Inflammatory macrophage (primary cell): ENCODE results near the gene MYLK2.

Experiments used
- DNase-seq, 2 donors: peaks; one replicate each; pipeline ENCODE4 v3.0.0-alpha.2; 2020 to 2022

The MYLK2 gene

GRCh38 chr20:31836853-31837608 is 17.9 kb downstream of the MYLK2 start:
- DNase-seq: no peak

GRCh38 chr20:31837896-31838397 is 18.8 kb downstream of the MYLK2 start:
- peak; percentile 47 to 65 for DNase-seq

DNA sequence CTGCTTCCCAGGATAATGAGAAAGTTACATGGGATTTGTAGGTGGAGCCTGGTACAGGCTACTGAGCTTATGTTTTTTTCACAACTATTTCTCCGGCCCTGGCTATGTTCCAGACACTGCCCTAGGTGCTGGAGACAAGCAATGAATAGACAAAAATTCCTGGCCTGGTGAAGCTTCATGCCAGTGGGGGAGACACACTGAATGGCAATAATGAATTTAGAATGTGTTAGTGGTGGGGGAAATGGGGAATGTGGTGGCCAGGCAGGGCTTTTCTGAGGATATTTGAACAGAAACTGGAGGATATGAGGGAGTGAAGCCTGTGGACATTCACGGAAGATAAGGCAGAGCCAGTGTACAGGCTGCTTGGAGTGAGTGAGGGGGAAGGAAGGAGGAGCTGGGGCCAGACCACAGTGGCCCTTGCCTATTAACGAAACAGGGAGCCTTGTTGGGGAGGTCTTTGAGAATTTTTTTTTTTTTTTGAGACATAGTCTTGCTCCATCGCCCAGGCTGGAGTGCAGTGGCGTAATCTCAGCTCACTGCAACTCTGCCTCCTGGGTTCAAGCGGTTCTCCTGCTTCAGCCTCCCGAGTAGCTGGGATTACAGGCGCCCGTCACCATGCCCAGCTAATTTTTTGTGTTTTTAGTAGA is 19.6 kb downstream of the MYLK2 start:
- DNase-seq: no peak

- no peak for DNase-seq
Observed at GRCh38 chr20:31839782-31840487, 20.8 kb downstream of the MYLK2 start.

DNA sequence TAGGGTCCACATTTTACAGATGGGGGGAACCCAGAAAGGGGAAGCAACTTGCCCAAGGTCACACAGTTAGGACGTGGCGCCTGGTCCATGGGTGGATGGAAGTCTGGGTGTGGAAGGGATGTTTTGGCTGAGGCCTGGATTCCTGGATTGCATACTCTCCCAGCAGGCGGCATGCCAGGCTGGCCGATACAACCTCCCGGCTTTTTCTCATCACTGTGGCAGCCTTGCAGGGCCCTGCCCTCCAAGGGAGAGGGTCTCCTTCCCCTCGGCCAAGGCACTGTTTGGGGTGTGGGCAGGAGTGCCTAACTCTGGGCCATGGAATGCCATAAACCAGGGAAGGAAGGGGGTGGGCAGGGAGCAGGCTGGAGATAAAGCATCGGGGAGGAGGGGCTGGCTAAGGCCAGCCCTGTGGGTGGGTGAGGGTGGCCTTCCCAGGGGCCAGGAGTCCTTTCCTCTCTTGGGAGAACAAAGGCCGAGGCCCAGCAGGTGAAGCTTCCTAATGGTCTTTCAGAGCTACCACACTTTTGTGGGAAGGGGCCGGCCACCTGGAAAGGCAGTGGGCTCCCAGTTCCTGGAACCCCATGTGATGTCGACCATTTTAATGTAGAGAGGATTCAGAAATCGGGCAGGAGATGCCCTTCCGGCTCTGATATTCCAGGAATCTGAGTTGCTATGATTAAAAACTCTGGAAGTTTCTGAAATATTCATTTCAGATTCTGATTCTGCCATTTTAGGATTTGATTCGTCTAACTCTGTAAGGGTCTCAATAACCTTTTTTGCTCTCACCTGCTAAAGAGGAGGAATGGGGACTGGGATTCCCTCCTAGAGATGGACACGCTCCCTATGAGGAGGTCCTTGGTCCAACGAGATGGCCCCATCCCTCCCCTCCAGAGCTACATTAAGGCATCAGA is 22.0 kb downstream of the MYLK2 start:
- DNase-seq: no peak

DNA sequence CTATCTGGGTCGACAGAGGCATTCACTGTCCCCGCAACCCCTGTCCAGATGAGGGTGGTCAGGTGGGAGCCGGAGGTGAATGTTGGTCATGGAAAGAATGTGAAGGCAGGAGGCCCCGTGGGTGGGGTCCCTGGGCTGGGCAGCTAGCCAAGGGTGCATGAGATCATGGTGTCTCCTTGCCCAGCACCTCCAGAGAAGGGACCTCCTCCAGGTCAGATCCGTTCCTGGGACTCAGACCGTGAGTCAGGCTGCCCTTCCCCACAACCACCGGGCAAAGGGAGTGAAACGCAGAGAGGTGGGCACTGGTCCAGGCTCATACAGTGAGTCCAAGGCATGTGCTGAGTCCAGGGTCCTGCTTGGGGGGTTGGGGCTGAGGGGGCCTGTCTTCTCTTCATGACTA is 22.8 kb downstream of the MYLK2 start:
- DNase-seq: no peak

GRCh38 chr20:31842471-31843157 is 23.5 kb downstream of the MYLK2 start:
- no peak for DNase-seq

DNA sequence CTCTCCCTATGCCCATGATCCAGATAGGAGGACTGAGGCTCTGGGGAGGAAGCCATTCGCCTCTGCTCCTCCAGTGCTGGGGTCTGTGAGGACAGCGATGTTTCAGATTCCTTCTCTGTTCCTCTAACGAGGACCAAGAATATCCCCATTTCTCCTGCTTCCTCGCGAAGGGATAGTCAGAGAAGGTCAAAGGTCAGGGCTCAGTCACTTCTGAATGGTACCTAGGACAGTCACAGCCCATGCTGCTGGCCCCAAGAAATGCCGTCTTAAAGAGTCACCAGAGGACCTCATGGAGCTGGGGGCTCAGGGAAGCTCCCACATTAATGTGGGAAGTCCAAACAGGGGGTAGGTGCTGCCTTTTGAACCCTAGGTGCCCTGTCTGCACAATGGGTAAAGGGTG is 24.1 kb downstream of the MYLK2 start:
- DNase-seq: no peak

- no peak for DNase-seq
Observed at GRCh38 chr20:31843881-31844280, 24.7 kb downstream of the MYLK2 start.

- no peak for DNase-seq
Observed at GRCh38 chr20:31844737-31845299, 25.7 kb downstream of the MYLK2 start.

- no peak for DNase-seq
Observed at GRCh38 chr20:31845300-31845863, 26.2 kb downstream of the MYLK2 start, which contains the start of gene FOXS1. TSS of gene FOXS1 (minus strand) at chr20:31845604. CDS start at chr20:31845542, 62 bp downstream.

GRCh38 chr20:31846793-31847138 is 27.6 kb downstream of the MYLK2 start:
- DNase-seq: no peak

DNA sequence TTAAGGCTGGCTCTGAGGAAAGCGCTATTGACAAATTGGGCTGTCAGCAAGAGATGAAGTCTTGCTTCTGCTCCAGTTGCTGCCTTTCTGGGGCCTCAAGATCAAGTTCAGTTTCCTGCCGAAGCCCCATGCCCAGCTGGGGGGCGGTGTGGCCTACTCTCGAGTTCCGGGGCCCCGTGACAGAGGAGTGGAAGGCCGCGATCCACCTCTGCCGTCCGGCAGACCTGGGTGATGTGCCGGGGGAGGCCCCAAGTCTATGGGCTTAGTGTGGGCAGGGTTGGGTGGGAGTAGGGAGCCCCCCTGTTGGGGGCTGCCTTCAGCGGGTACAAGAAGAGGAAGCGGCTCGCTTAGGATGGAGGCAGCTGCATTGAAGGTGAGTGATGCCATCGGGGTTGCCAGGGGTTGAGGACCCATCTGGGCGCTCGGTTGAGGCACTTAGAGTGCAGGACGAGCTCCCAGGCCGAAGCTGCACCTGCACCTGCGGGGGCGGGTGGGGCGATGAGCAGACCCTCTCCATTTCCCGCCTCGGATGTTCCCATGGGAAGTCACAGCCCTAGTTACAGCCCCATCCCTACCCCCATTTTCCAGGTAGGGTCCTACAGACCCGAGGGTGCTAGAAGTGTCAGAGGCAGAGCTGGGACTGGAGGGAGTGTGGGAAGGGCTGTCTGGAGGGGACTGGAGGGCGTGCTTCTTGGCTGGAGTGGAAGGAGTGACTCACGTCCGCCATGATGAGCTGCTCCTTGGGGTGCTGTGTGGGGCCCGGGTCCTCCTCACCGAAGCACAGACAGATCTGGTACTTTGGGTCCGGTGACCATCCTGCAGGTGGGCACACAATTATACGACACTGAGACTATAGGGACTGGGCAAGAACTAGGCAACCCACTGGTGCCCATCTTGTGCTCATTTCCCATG is 29.2 kb downstream of the MYLK2 start:
- no peak for DNase-seq

- DNase-seq: no peak
Observed at GRCh38 chr20:31849306-31849930, 30.3 kb downstream of the MYLK2 start.

GRCh38 chr20:31851240-31851955 is 32.2 kb downstream of the MYLK2 start:
- no peak for DNase-seq

GRCh38 chr20:31853481-31853880 is 34.3 kb downstream of the MYLK2 start:
- DNase-seq: no peak

- DNase-seq: no peak
Observed at GRCh38 chr20:31856516-31856915, 37.4 kb downstream of the MYLK2 start.

- no peak for DNase-seq
Observed at GRCh38 chr20:31857861-31858759, 39.0 kb downstream of the MYLK2 start.
